ENCODE measurements around the gene LRRC74B. TPM values are rescaled to one million over a fixed set of nuclear protein-coding genes. Genes with fewer than 3 reads are reported as not detected.

Gene LRRC74B
- polyA plus RNA-seq, 3 donors: not detected

GRCh38 chr22:21102659-21103267 lies 57.0 kb downstream of the LRRC74B start:
- no peaks in the 10 kb centered on the region for H3K9me3 ChIP-seq (replicated peaks in 1 of 2; ENCODE audit: control insufficient read depth in 1 of 2, insufficient read depth in 1 of 2, low read length in 2 of 2)
- Mint-ChIP-seq H3K36me3 (no peaks in the 10 kb centered on the region), H3K9me3 (no peaks in the 10 kb centered on the region), H3K27ac (no peak overlapping the region), H3K27me3 (ENCODE audit: low read depth in 3 of 3) (peaks cover 8 to 29% (median 10%) of the 10 kb centered on the region in 3 donors), H3K4me1 (peaks cover 8% of the 10 kb centered on the region), H3K4me3 (peak overlapping the region in 1 of 2 donors; percentile 56)
- H3K4me1 ChIP-seq (ENCODE audit: control insufficient read depth in 1 of 2, insufficient read depth in 2 of 2, low read length in 2 of 2): peaks cover 4 to 6% of the 10 kb centered on the region in 2 donors
- H3K27ac ChIP-seq (ENCODE audit: low read depth in 1 of 2, low read length in 2 of 2): no peak overlapping the region
- intact Hi-C loops (cut with micrococcal nuclease): no loop called here
- no peaks in the 10 kb centered on the region for H4K20me1 ChIP-seq (ENCODE audit: insufficient read depth, low read length)
- 3% methylated on average over 16 of the region's 17 CpGs for WGBS (ENCODE audit: insufficient coverage)
- H3K4me2 ChIP-seq (replicated peaks; ENCODE audit: extremely low read depth, low read length, poor library complexity, severe bottlenecking): peak overlapping the region; percentile 49
- H3K36me3 ChIP-seq (replicated peaks in 1 of 2; ENCODE audit: control insufficient read depth in 1 of 2, insufficient read depth in 2 of 2, low read length in 2 of 2): no peaks in the 10 kb centered on the region
- no peak overlapping the region for H3K9ac ChIP-seq (ENCODE audit: insufficient read depth, low read length, poor library complexity, severe bottlenecking)
- no peaks in the 10 kb centered on the region for H3K79me2 ChIP-seq (ENCODE audit: insufficient read depth, low read length)
- TF ChIP-seq CTCF (IDR thresholded peaks at IDR 0.05): peak; percentile 92
- DNase-seq: peak; percentile 38 to 61 (median 45)
- H2AFZ ChIP-seq (ENCODE audit: insufficient read depth, low read depth, low read length, poor library complexity, severe bottlenecking): peak overlapping the region; percentile 72
- no peak overlapping the region for H3K4me3 ChIP-seq (replicated peaks in 1 of 3; ENCODE audit: low read depth in 2 of 3, low read length in 3 of 3)
- no peaks in the 10 kb centered on the region for H3K27me3 ChIP-seq (ENCODE audit: control insufficient read depth in 2 of 2, insufficient read depth in 2 of 2, low read length in 2 of 2)

- no peaks in the 10 kb centered on the region for H3K9me3 Mint-ChIP-seq
- no peak overlapping the region for H3K4me3 Mint-ChIP-seq
- H3K4me1 Mint-ChIP-seq: peaks cover 8% of the 10 kb centered on the region
- WGBS (ENCODE audit: insufficient coverage): 92% methylated on average over 3 of the region's 10 CpGs
- peaks cover 8 to 28% (median 10%) of the 10 kb centered on the region in 3 donors for H3K27me3 Mint-ChIP-seq (ENCODE audit: low read depth in 3 of 3)
- TF ChIP-seq CTCF (IDR thresholded peaks at IDR 0.05): no peak
- intact Hi-C loops (cut with micrococcal nuclease): no loop called here
- no peaks in the 10 kb centered on the region for H3K9me3 ChIP-seq (replicated peaks in 1 of 2; ENCODE audit: control insufficient read depth in 1 of 2, insufficient read depth in 1 of 2, low read length in 2 of 2)
- no peak overlapping the region for H3K9ac ChIP-seq (ENCODE audit: insufficient read depth, low read length, poor library complexity, severe bottlenecking)
- no peak overlapping the region for H2AFZ ChIP-seq (ENCODE audit: insufficient read depth, low read depth, low read length, poor library complexity, severe bottlenecking)
- H3K27me3 ChIP-seq (ENCODE audit: control insufficient read depth in 2 of 2, insufficient read depth in 2 of 2, low read length in 2 of 2): no peaks in the 10 kb centered on the region
- H3K36me3 ChIP-seq (replicated peaks in 1 of 2; ENCODE audit: control insufficient read depth in 1 of 2, insufficient read depth in 2 of 2, low read length in 2 of 2): no peaks in the 10 kb centered on the region
- no peak overlapping the region for H3K4me3 ChIP-seq (replicated peaks in 1 of 3; ENCODE audit: low read depth in 2 of 3, low read length in 3 of 3)
- H3K4me2 ChIP-seq (replicated peaks; ENCODE audit: extremely low read depth, low read length, poor library complexity, severe bottlenecking): no peak overlapping the region
- no peaks in the 10 kb centered on the region for H3K36me3 Mint-ChIP-seq
- H3K27ac Mint-ChIP-seq: no peak overlapping the region
- H3K27ac ChIP-seq (ENCODE audit: low read depth in 1 of 2, low read length in 2 of 2): no peak overlapping the region
- no peaks in the 10 kb centered on the region for H4K20me1 ChIP-seq (ENCODE audit: insufficient read depth, low read length)
- peaks cover 4 to 6% of the 10 kb centered on the region in 2 donors for H3K4me1 ChIP-seq (ENCODE audit: control insufficient read depth in 1 of 2, insufficient read depth in 2 of 2, low read length in 2 of 2)
- no peak for DNase-seq
- no peaks in the 10 kb centered on the region for H3K79me2 ChIP-seq (ENCODE audit: insufficient read depth, low read length)
Measured at GRCh38 chr22:21103633-21104032, 57.9 kb downstream of the LRRC74B start.

All from CD14-positive monocyte (primary cell).